Cardiac muscle cell (in vitro differentiated cells and primary cell): ENCODE measurements around the gene IFT22. TPM values are rescaled to one million over a fixed set of nuclear protein-coding genes. Genes with fewer than 3 reads are reported as not detected.

Experiments used
- DNase-seq, 2 donors: peaks; one replicate each; pipeline versions ENCODE4 v3.0.0 to v3.0.0-alpha.2; 2010 to 2017; ENCODE audit warnings: low read depth in 1 of 2, low spot score in 1 of 2
- H3K27ac ChIP-seq: fragments of 200-600 bp; sonication (generic); 2 replicates; pipeline ENCODE4 v1.5.1; 2016
- H3K27me3 ChIP-seq: fragments of 200-600 bp; sonication (generic); 2 replicates; pipeline ENCODE4 v1.6.0; 2016; ENCODE audit warnings: control low read depth
- H3K36me3 ChIP-seq: fragments of 200-600 bp; sonication (generic); 2 replicates; pipeline ENCODE4 v1.5.1; 2016; ENCODE audit warnings: control low read depth
- H3K4me1 ChIP-seq: fragments of 200-600 bp; sonication (generic); 2 replicates; pipeline ENCODE4 v1.8.1; 2017; ENCODE audit warnings: low read depth, mild to moderate bottlenecking, mixed run types
- H3K4me3 ChIP-seq: fragments of 200-600 bp; sonication (generic); 2 replicates; pipeline ENCODE4 v1.5.1; 2016; ENCODE audit warnings: mild to moderate bottlenecking
- H3K9me3 ChIP-seq: fragments of 200-600 bp; sonication (generic); 2 replicates; pipeline ENCODE4 v1.5.1; 2017; ENCODE audit warnings: low read depth, mild to moderate bottlenecking, control low read depth
- polyA plus RNA-seq: library from polyadenylated mRNA; unstranded; fragments of >200 nt; fragmentation: Nextera tagmentation; extraction: Ambion mirVana; gene quantifications from 2 replicates; pipeline ENCODE4 v1.2.1, GENCODE V29; 2016
- total RNA-seq: library from RNA; depleted of rRNA; stranded (reverse); fragments of >200 nt; gene quantifications from 2 replicates; pipeline ENCODE4 v1.2.3, GENCODE V29; 2016
- TF ChIP-seq, protein P1 (sequence below): IDR thresholded peaks from 2 replicates; pipeline ENCODE4 v1.5.1; 2012; ENCODE audit warnings: low read depth, mild to moderate bottlenecking, low read length

Gene IFT22
- total and polyA plus RNA-seq, 2 experiments from 2014 or later, result 36.4 to 64.7 TPM

DNA sequence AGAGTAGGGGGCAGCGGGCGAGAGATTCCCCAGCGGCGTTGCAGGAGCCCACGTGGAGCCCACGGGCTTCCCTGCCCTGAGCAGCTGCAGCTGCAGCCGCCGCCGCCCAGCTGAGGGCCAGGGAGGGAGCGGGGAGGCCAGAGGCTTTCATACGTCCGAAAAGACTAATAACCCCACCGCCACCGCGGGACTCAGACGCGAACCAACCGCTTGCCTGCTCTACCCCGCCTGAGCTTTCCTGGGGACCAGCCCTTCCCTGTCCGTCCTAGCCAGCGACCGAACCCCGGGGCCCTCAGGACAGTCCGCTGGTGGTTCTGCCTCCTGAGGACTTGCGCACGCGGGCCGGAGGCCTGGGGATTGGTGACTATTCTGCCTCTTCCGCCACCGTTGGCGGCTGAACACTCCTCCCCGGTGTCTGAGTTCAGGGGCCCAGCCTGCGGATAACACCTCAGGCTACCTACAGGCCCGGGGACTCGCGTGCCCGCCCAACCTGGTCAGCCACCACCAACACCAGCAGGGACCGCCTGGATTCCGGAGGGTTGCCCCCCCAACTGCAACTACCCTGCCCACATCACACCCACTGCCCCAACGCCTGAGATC, 18.4 kb downstream of the IFT22 start:
- no peak overlapping the region for H3K27ac ChIP-seq
- DNase-seq, result peak in 1 of 2 donors; percentile 19
- H3K4me3 ChIP-seq, result peak overlapping the region; percentile 4
- TF ChIP-seq, protein P1, sequence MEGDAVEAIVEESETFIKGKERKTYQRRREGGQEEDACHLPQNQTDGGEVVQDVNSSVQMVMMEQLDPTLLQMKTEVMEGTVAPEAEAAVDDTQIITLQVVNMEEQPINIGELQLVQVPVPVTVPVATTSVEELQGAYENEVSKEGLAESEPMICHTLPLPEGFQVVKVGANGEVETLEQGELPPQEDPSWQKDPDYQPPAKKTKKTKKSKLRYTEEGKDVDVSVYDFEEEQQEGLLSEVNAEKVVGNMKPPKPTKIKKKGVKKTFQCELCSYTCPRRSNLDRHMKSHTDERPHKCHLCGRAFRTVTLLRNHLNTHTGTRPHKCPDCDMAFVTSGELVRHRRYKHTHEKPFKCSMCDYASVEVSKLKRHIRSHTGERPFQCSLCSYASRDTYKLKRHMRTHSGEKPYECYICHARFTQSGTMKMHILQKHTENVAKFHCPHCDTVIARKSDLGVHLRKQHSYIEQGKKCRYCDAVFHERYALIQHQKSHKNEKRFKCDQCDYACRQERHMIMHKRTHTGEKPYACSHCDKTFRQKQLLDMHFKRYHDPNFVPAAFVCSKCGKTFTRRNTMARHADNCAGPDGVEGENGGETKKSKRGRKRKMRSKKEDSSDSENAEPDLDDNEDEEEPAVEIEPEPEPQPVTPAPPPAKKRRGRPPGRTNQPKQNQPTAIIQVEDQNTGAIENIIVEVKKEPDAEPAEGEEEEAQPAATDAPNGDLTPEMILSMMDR, result no peak
- no peaks in the 10 kb centered on the region for H3K36me3 ChIP-seq
- no peaks in the 10 kb centered on the region for H3K9me3 ChIP-seq
- H3K27me3 ChIP-seq, result peaks cover 71% of the 10 kb centered on the region
- no peaks in the 10 kb centered on the region for H3K4me1 ChIP-seq

DNA sequence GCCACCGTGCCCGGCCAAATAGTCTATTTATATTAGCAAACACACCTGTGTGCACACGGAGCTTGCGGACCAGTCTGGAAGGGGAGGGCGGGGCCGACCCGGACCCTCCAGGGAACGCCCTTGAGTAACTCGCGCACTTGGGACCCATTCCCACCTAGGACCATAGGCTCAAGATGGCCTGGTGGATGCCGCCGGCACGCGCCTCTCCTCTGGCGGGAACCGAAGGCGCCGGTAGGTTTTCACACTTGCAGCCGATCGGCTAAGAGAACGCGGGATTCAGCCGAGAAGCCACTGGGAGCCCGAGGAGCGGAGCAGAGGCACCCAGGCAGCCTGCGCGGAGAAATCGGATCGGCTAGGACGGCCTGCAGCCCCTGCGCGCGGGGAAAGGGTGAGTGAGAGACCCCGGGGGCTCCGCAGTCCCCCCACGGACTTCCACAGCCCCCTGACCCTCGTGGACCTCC, 18.9 kb downstream of the IFT22 start:
- H3K4me3 ChIP-seq, result peak overlapping the region; percentile 4
- DNase-seq, result peak in 1 of 2 donors; percentile 22
- TF ChIP-seq, protein P1, result no peak
- peaks cover 76% of the 10 kb centered on the region for H3K27me3 ChIP-seq
- H3K4me1 ChIP-seq, result no peaks in the 10 kb centered on the region
- no peaks in the 10 kb centered on the region for H3K36me3 ChIP-seq
- no peak overlapping the region for H3K27ac ChIP-seq
- no peaks in the 10 kb centered on the region for H3K9me3 ChIP-seq

DNA sequence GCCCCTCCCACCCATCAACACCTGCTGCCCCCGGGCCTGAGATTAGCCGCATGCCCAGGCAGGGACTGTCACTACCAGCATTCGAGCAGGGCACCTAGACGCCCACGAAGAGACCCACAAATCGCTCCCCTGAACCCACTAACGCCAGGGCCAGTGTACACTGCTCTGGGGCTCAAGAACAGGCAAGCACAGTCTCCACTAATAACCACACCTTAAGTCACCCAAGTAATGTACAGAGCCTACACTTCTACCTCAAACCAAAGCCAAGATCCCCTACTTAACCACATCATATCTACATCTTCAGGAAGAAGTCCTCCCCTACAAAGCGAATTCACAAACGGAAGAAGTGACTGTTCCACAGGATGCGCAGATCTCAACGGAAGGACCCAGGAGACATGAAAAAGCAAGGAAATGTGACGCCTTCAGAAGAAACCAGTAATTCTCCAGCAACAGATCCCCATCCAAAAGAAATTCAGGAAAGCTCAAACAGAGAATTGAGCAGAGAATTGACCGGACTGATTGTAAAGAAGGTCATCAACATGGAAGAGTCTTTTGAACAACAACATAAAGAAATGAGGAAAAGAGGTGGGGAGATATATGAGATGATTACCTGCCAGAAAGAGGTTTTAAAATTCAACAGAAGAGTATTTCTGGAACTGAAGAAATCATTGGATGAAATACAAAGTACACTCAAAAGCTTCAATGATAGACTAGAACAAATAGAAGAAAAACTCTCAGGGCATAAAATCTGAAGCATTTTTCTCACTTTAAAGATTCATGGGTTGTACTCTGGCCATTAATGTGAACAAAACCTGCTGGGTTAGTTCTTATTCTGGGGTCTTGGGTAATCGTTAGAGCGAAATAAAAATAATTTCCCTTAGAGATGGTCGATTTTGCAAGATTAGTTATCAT, 20.9 kb downstream of the IFT22 start:
- Histone ChIP-seq H3K4me3 (no peak overlapping the region), H3K27ac (no peak overlapping the region), H3K4me1 (no peaks in the 10 kb centered on the region), H3K36me3 (no peaks in the 10 kb centered on the region), H3K9me3 (no peaks in the 10 kb centered on the region), H3K27me3 (peaks cover 73% of the 10 kb centered on the region)
- TF ChIP-seq, protein P1, result no peak
- no peak for DNase-seq

DNA sequence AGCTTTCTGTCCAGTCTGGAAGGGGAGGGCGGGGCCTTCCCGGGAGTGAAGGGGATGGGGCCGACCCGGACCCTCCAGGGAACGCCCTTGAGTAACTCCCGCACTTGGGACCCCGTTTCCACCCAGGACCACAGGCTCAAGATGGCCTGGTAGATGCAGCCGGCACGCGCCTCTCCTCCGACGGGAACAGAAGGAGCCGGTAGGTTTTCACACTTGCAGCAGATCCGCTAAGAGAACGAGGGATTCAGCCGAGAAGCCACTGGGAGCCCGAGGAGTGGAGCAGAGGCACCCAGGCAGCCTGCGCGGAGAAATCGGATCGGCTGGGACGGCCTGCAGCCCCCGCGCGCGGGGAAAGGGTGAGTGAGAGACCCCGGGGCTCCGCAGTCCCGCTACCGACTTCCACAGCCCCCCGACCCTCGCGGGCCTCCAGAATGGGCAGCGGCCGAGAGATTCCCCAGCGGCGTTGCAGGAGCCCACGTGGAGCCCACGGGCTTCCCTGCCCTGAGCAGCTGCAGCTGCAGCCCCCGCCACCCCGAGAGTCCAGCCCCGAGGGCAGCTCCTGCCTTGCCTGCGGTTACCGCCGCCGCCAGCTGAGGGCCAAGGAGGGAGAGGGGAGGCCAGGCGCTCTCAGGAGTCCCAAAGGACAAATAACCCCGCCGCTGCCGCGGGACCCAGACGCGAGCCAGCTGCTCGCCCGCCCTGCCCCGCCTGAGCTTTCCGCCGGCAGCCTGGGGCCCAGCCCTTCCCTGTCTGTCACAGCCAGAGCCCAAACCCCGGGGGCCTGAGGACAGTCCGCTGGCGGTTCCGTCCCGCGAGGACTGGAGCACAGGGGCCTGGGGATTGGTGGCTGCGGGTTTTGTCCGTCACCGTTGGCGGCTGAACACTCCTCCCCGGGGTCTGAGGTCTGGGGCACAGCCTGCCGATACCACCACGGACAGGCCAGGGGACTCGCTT, 21.8 kb downstream of the IFT22 start:
- no peak overlapping the region for H3K4me3 ChIP-seq
- no peaks in the 10 kb centered on the region for H3K36me3 ChIP-seq
- no peaks in the 10 kb centered on the region for H3K9me3 ChIP-seq
- H3K27ac ChIP-seq, result no peak overlapping the region
- DNase-seq, result peak in 1 of 2 donors; percentile 9
- H3K4me1 ChIP-seq, result no peaks in the 10 kb centered on the region
- H3K27me3 ChIP-seq, result peaks cover 74% of the 10 kb centered on the region
- TF ChIP-seq, protein P1, result no peak

GRCh38 chr7:101294832-101295121, 26.8 kb downstream of the IFT22 start:
- no peaks in the 10 kb centered on the region for H3K9me3 ChIP-seq
- peaks cover 49% of the 10 kb centered on the region for H3K27me3 ChIP-seq
- H3K36me3 ChIP-seq, result no peaks in the 10 kb centered on the region
- H3K4me3 ChIP-seq, result no peak overlapping the region
- no peak overlapping the region for H3K27ac ChIP-seq
- no peaks in the 10 kb centered on the region for H3K4me1 ChIP-seq
- TF ChIP-seq, protein P1, result no peak
- no peak for DNase-seq
